ENCODE results near the gene GTSE1.

GRCh38 chr22:46361826-46362202, 65.1 kb downstream of the GTSE1 start:
- no peak for TF ChIP-seq CTCF (IDR thresholded peaks at IDR 0.05)
- TF ChIP-seq POLR2A (IDR thresholded peaks at IDR 0.05): no peak
- no peak for TF ChIP-seq POLR2AphosphoS5 (IDR thresholded peaks at IDR 0.05)

Measured in gastroesophageal sphincter (tissue), 3 donors.